Activated naive CD8-positive, alpha-beta T cell treated with anti-CD3 and anti-CD28 coated beads, Interleukin-2, amount 50 U/mL, for 16 hours (primary cell): Measurements from ENCODE around the gene ARHGAP42.
"Not testable (repeated sequence)": the region's sequence is repeated elsewhere in the genome, so short reads cannot be mapped to it uniquely, and the experiment has no call there.

ENCODE experiments used
- DNase-seq: peaks from one replicate; pipeline ENCODE4 v3.0.0-alpha.2; 2020; ENCODE audit warnings: low read depth, low spot score

ARHGAP42 gene

DNA sequence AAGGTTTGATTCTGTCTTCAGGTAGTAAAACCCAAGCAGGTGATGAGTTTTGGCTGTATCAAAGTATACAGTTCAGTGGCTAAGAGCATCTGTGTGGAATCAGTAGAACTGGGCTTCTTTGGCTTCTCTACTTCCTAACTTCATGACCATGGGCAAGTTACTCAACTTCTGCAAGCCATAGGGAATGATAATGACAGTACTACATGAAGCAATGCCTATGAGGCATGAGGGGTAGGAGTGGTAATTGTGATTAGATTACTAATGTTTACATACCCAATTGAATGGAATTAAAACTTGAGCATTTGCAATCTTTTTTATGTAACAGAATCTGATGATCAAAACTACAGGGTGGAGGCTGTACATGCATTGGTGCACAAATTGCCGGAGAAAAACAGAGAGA is 278.3 kb downstream of the ARHGAP42 start:
- no peak for DNase-seq

DNA sequence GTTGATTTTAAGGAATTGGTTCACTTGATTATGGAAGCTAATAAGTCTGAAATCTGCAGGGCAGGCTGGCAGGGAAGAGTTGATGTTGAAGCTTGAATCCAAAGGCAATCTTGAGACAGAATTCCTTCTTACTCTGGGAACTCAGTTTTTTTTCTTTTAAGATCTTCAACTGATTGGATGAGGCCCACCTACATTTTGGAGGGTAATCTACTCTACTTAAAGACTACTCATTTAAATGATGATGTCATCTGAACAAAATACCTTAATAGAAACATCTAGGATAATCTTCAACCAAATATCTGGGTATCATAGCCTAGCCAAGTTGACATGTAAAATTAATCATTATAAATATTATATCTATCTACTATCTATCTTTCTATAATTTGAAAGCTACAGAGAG is 279.3 kb downstream of the ARHGAP42 start:
- DNase-seq = no peak

DNA sequence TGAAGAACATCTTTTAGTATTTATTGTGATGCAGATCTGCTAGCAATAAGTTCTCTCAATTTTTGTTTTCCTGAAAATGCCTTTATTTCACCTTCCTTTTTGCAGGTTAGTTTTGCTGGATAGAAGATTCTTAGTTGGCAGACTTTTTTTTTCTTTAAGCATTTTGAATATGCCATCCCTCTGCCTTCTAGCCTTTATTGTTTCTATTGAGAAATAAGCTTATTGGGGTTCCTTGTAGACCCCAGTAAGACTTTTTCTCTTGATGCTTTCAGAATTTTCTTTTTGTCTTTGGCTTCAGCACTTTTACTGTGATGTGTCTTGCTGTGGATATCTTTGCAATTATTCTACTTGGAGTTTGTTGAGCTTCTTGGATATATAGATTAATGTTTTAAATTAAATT is 281.9 kb downstream of the ARHGAP42 start:
- DNase-seq = no peak

DNA sequence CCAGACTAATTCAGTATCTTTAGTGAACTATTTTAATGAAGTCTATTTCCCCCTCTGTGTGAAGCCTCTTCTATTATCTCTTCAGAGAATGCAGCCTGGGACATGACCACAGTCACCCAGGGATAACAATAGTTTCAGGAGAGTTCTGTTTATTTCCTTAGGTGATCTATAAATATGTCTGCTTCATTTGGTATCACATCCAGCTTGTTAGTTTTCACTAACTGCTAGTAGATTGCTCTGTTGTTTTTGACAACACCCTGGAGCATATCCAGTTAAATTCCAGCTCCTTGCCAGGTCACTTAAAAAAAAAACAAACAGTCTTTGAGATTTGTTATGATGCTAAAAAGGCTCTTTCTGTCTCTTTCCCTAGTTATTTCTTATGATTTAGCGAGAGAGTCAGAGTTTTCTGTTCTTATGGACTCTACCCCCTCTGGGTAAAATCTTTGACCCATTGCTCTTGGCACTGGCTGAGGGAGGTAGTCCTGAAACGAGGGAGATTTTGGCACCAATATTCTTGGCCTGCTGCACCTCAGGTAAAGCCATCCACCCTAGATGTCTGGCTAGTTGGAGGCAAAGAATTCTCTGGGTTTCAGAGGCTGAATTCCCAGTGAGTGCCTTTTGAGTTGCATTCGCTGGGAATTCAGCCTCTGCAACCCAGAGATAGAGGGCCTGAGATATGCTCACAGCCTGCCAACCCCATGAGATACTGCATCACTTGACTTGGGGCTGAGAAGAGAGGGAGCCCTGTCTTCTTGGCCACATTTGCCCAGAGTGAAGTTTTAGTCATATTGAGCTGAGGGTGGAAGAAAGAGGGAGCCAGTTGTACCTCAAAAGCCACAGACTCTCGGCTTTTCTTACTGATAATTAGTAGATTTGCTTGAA is 283.4 kb downstream of the ARHGAP42 start:
- no peak for DNase-seq

DNA sequence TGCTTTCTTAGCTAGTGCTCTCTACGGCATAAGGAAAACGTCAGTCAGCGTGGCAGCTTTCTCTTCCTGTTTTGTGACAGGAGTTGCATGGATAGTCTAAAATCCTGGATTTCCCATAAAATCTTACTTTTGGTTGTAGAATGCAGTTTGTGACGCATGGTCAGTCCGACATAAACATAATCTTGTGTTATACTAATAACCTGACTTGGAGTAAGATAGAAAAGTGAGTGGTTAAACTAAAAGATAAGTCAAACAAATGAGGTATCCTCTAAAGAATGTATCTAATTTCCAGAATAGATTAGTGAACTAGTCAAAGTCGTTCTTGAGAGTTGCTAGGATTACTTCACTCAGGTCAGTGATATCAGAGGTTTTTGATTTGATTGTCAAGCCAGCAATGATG is 285.0 kb downstream of the ARHGAP42 start:
- DNase-seq = no peak

DNA sequence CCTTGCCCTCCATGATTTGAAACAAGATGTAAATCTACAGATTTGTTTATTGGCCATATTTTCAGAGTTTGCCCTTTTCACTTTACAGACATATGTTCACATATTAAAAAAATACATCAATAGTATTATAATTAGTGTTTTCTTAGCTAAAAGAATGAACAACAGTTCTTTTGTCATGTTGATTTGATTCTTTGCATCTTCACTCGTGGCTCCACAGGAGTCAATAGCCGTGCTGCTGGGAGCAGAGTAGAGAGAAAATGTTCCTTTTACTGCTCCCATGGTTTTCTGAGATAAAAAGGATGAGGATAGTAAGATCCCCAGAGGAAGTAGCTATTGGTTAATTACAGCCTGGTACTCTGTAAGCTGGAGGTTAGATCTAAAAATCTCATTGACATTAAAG is 291.4 kb downstream of the ARHGAP42 start:
- DNase-seq = no peak

DNA sequence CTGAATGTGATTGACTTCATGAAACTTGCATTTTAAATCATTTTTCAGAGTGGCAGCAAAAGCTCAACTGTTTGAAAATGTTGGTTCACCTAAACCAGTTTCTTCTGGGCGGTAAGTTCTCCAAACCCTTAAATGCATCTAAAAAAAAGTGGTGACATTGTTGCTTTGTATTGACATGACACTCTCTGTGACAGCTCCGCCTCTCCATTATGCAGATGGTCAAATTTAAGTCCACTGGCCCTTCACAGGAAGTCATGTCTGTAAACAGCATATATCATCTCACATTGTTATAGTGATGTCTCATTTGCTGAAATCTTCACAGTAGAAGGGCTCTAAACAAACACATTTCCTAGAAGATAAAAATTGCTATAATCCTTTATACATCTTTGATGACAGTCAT is 291.9 kb downstream of the ARHGAP42 start:
- DNase-seq = no peak

DNA sequence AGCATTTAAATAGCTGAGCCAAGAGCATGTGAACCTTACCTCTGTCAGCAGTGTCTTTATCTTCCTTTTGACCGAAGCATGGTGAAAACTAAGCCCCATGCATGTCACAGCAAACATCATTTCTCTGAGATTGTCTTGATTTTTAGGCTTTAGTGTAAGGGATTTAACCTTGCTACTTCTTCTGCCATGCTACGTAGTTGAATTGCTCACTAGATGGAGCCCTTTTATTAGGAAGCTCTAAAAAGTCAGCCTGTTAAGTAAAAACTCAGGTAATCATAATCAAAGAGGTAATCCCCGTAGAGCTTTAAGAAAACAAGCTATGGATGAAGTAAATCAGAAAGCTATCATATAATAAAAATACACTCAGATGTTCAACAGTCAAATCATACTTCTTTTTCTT is 293.1 kb downstream of the ARHGAP42 start:
- DNase-seq = no peak

DNA sequence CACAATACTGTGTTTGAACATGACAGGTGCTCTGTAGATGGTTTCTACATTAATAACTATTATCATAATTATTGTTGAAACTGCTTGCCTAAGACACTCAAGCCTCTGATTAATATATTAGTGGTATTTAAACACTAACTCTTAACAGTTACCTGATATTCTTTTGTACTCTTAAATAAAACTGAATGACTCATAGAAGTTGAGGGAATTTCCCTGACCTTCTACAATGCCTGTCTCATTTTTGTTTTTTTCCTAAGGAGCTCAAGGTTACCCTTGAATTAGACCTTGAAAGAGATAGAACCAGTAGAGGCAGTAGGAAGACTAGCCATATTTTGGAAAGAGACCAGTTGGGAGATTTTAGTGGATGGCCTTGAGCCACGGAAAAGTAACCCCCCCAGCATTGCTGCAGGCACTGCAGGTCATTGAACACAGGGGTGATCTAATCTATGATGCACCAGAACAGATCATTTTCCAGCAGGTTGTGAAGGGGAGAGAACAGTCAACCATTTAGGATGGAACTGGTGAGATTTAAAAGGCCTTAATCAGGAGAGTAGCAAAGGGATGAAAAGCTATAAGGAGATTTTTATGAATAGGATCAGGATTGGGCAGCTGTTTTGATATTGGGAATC is 294.2 kb downstream of the ARHGAP42 start:
- no peak for DNase-seq

DNA sequence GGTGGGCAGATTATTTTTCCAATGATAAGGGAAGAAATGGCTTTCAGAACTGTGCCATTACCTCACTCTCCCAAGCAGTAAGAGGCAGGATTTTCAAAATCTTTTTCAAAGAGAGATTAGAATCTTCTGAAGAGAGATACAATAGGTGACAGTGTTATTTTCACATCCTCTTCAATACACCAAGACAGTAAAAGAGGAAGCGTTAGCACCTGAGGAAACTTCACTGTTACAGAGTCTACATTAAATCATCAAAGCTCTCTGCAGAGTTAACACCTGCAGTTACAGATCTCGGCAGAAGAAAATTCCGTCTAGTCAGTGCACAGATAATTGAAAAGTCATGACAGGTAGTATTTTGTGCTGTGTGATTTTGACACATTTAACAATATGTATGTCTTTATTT is 297.6 kb downstream of the ARHGAP42 start:
- DNase-seq = no peak

DNA sequence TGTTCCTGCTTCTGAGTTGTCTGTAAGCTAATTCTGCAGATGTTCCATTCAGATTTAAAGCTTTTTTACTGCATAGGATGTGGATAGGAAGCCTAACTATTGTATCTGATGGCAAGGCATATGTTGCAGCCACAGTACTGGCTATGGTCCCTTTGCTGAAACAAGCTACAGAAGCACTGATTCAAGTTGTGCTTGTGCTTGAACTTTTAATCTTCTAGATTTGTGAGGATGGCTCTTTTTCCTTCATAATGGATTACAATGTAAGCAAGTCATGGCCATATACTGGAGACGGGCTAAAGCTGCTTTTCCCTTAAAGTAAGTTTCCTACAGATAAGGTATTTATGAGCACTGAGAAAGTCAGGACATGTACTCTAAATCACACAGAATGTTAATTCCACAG is 303.8 kb downstream of the ARHGAP42 start:
- DNase-seq = no peak

DNA sequence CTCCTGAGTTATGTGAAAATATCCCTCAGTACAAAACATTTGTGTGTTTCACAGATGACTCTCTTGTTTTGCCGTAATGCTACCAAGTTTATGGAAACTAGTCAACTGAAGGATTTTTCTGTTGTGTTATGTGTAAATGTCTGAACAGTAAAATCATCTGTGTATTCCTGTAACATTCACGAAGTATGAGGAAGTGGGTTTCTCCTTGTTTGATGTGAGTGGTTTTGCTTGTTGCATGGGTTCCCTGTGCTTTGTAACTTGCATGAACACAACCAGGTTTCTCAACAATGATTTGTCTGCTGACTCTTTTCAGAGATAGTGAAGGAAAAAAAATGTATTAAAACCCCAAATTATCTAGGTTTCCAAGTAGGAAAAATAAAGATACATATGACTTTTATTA is 304.5 kb downstream of the ARHGAP42 start:
- DNase-seq = no peak

DNA sequence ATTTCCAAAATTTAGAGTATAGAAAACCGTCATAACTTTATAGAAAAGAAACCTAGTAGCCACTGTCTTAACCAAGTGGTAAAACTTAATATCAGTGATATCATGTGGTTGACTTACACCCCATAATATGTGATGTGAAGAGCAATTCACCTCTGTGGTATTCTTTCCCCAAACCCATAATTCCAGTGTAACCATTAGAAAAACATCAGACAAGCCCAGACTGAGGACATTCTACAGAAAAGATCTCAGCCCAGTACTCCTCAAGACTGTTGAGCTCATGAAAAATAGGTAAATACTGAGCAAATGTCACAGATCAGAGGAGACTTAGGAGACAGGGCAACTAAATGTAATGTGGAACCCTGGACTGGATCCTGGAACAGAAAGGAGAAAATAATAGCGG is 307.9 kb downstream of the ARHGAP42 start:
- DNase-seq = no peak

DNA sequence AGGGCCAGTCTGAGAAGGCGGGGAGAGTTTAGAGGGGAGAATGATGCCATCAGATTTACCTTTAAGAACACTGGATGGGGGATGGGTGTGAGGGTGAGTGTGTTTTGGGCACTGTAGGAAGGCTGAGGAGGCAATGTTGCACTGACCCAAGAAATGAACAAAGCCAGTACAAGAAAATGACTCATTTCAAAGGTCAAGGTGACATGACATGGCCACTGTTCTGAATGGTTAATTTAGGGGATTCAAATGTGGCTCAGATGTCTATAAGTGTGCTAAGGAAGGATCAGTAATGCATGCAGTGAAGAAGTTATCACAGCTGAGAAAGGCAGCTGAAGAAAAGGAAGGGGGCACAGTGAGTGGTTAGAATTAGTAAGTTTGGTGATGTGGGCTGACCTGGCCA is 312.7 kb downstream of the ARHGAP42 start:
- DNase-seq = no peak

DNA sequence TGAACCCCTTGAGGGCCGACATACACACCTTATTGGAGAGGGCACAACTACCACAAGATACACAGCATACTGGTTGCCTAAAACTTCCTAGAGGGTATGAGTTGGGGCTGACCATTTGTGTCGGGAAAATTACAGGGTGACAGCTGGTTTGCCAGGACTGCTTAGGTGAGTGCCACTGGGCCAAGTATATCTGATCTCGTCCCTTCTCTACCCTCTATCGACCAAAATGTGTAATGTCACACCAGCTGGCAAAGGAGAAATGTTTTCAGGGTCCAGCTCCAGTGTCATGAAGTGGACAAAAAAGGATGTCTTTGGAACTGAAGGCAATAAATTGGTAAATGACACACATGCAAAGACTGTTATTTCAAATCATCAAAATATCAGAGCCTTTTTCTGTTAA is 316.4 kb downstream of the ARHGAP42 start:
- DNase-seq = no peak

DNA sequence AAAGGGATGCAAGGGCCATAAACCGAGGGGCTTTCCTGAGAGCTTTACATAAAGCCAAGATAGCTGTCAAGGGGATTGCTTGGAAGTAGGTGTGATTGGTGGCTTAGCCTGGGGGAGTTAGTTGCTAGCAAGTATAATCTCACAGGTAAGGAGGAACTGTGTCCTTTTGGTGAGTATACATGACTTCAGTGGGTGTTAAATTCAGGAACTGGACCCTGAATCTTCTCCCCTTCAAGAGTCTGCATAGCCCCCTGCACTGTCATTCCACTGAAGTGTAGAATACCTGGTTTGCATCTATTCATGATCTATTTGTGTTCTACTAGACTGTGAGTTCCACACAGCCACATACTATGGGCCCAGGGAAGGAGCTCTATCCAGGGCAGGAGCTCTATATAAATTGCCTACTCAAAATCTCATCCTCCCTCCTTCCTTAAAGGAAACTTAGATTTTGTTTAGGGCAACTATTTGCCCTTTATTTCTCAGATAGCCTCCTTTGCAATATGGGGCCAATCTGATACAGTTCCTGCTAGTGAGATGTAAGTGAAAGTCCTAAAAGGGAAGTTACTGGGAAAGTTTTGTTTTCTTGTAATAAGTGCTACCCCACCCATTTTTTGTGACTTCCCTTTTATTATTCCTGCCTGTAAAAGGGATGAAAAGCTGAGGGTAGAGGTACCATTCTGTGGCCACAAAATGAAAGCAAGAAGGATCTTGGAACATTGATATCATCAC is 322.0 kb downstream of the ARHGAP42 start:
- no peak for DNase-seq

DNA sequence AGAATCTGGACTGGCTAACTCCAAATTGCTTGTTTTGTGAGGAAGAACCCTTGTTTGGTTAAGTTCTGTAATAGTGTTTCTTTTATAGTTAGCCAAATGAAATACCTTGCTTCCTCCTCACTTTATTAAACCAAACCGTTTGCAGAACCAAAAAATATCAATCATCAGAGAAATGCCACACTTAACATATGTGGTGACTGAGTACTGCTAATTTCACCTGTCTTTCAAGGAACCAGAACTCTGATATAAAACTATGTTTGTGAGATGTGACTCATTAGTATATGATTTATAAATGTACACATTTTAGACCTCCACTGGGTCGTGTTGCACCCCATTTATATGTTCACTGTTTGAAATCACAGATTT is 322.6 kb downstream of the ARHGAP42 start:
- DNase-seq = no peak

DNA sequence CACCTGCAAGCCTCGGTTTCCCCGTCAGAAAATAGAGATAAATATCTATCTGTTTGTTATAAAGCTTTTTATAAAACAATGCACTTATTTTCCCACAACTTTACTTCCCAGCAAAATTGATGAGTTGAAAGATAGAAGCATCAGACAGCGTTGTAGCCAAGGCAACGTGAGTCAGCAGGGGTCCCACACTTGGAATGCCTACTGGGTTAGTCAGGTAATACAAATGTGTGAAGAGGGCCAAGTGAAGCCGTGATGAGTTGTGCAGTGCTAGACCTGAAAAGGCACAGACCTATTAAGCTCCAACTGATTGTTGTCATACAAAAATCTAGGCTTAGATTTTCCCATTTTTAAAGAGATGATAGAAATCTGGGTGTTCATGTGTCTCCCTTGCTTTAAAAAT is 323.8 kb downstream of the ARHGAP42 start:
- no peak for DNase-seq

DNA sequence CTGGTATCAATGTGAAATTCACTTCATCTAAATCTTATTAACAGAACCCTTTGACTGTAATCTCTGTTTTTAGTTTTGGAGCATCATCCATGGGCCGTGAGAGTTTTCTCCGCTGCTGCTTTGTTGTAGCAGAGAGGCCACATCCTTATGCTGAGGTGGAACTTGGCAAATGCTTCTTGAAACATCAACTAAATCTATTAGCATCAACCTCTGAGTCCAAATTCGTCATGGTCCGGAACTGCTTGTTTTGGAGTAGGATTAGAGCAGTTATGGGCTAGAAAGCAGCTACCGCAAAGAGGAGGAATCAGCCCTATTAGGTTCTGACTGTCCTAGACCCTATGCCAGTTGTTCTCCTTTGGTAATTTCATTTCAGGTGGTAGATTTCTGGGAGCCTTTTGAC is 324.8 kb downstream of the ARHGAP42 start:
- DNase-seq = no peak

DNA sequence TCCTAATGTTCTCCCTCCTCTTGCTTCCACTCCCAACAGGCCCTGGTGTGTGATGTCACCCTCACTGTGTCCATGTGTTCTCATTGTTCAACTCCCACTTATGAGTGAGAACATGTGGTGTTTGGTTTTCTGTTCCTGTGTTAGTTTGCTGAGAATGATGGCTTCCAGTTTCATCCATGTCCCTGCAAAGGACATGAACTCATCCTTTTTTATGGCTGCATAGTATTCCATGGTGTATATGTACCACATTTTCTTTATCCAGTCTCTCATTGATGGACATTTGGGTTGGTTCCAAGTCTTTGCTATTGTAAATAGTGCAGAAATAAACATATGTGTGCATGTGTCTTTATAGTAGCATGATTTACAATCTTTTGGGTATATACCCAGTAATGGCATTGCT is 326.6 kb downstream of the ARHGAP42 start:
- DNase-seq = not testable (repeated sequence)

DNA sequence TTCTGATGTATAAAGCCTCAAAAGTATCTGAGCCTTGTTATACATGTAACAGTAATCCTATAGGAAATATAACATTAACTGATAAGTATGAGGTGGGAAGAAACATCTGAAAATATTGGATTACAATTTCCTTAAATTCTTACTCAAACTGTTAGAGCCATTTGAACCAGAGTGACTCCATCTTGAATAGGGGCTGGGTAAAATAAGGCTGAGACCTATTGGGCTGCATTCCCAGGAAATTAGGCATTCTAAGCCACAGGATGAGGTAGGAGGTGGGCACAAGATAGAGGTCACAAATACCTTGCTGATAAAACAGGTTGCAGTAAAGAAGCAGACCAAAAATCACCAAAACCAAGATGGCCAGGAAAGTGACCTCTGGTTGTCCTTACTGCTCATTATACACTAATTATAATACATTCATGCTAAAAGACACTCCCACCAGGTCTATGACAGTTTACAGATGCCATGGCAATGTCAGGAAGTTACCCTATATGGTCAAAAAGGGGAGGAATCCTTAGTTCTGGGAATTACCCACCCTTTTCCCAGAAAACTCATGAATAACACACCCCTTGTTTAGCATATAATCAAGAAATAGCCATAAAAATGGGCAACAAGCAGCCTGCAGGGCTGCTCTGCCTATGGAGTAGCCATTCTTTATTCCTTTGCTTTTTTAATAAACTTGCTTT is 327.7 kb downstream of the ARHGAP42 start:
- no peak for DNase-seq

DNA sequence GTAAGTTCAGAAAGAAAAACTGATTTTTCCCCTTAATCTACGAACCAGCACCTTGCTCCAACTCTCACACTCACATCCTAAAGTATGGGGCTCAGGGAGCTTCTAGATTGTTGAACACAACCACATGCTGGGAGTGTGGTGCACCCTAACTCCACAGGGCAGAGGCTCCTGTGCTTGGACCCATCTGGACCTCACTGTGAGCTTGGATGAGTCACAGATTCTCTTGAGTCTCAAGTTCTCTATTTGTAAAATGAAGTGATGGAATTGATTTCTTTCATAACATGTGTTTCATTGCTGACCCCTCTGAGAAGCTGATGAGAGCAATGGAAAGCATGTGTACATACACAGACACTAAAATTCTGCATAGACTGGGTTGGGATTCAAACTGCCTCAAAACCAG is 332.8 kb downstream of the ARHGAP42 start:
- DNase-seq = no peak
